CD14-positive monocyte (primary cell): ENCODE data around the gene CACTIN. TPM values are rescaled to one million over a fixed set of nuclear protein-coding genes. Genes with fewer than 3 reads are reported as not detected.

Source experiments
- DNase-seq, 3 donors: peaks; one replicate each; pipeline ENCODE4 v3.0.0-alpha.2; 2011 to 2022
- H2AFZ ChIP-seq: 2 replicates; pipeline ENCODE4 v1.6.0; 2012; ENCODE audit warnings: mild to moderate bottlenecking, low read depth, low read length, inconsistent platforms; ENCODE audit not compliant: insufficient read depth, poor library complexity, severe bottlenecking
- H3K27ac ChIP-seq, 2 donors: 1 replicate in 1 of 2; 2 replicates in 1 of 2; pipeline ENCODE4 v1.5.1; 2012 to 2013; ENCODE audit warnings: low read length in 2 of 2, control low read depth in 1 of 2, inconsistent platforms in 1 of 2, low read depth in 1 of 2, mild to moderate bottlenecking in 1 of 2
- H3K27me3 ChIP-seq, 2 donors: one replicate each; pipeline versions ENCODE4 v1.6.0 to v1.6.1; 2011 to 2013; ENCODE audit warnings: low read length in 2 of 2; ENCODE audit not compliant: control insufficient read depth in 2 of 2, insufficient read depth in 2 of 2
- H3K36me3 ChIP-seq, 2 donors: replicated peaks in 1 of 2; 1 replicate in 1 of 2; 2 replicates in 1 of 2; pipeline versions ENCODE4 v1.5.1 to v1.6.1; 2012 to 2013; ENCODE audit warnings: low read length in 2 of 2, control low read depth in 1 of 2, inconsistent platforms in 1 of 2, mild to moderate bottlenecking in 1 of 2; ENCODE audit not compliant: insufficient read depth in 2 of 2, control insufficient read depth in 1 of 2
- H3K4me1 ChIP-seq, 2 donors: 1 replicate in 1 of 2; 2 replicates in 1 of 2; pipeline versions ENCODE4 v1.5.1 to v1.6.1; 2012 to 2013; ENCODE audit warnings: low read length in 2 of 2, control low read depth in 1 of 2, inconsistent platforms in 1 of 2, mild to moderate bottlenecking in 1 of 2, moderate library complexity in 1 of 2; ENCODE audit not compliant: insufficient read depth in 2 of 2, control insufficient read depth in 1 of 2
- H3K4me2 ChIP-seq: replicated peaks from 2 replicates; pipeline ENCODE3; 2012; ENCODE audit warnings: low read length, moderate library complexity, mild to moderate bottlenecking; ENCODE audit not compliant: poor library complexity, severe bottlenecking; ENCODE audit errors: extremely low read depth
- H3K4me3 ChIP-seq, 3 experiments: fragments of 200-600 bp in 1 of 3; sonication (generic) in 1 of 3; replicated peaks in 1 of 3; 1 replicate in 2 of 3; 2 replicates in 1 of 3; pipeline ENCODE4 v1.5.1; 2011 to 2013; ENCODE audit warnings: low read length in 3 of 3, mild to moderate bottlenecking in 3 of 3, control low read depth in 2 of 3, low read depth in 2 of 3, inconsistent platforms in 1 of 3, moderate library complexity in 1 of 3
- H3K79me2 ChIP-seq: 2 replicates; pipeline ENCODE4 v1.6.0; 2012; ENCODE audit warnings: mild to moderate bottlenecking, control low read depth, inconsistent platforms, low read length, moderate library complexity; ENCODE audit not compliant: insufficient read depth
- H3K9ac ChIP-seq: 2 replicates; pipeline ENCODE4 v1.6.0; 2017; ENCODE audit warnings: low read length, mild to moderate bottlenecking; ENCODE audit not compliant: insufficient read depth, poor library complexity, severe bottlenecking
- H3K9me3 ChIP-seq, 2 donors: replicated peaks in 1 of 2; 1 replicate in 1 of 2; 2 replicates in 1 of 2; pipeline versions ENCODE4 v1.5.1 to v1.6.1; 2012 to 2013; ENCODE audit warnings: low read length in 2 of 2, control low read depth in 1 of 2; ENCODE audit not compliant: control insufficient read depth in 1 of 2, insufficient read depth in 1 of 2
- H4K20me1 ChIP-seq: 2 replicates; pipeline ENCODE4 v1.6.0; 2012; ENCODE audit warnings: mild to moderate bottlenecking, low read length, control low read depth, moderate library complexity; ENCODE audit not compliant: insufficient read depth
- H3K27ac Mint-ChIP-seq, 7 donors: one replicate each; pipeline ENCODE4 v1.8.0; 2020; ENCODE audit warnings: mild to moderate bottlenecking in 7 of 7, mixed read lengths in 7 of 7, moderate library complexity in 6 of 7, inconsistent platforms in 2 of 7
- H3K27me3 Mint-ChIP-seq, 3 donors: one replicate each; pipeline ENCODE4 v1.8.0; 2021 to 2022; ENCODE audit warnings: low read depth in 3 of 3, mild to moderate bottlenecking in 3 of 3, mixed read lengths in 3 of 3, moderate library complexity in 3 of 3, inconsistent platforms in 1 of 3
- H3K36me3 Mint-ChIP-seq, 2 donors: one replicate each; pipeline ENCODE4 v1.8.0; 2020; ENCODE audit warnings: mixed read lengths in 2 of 2, inconsistent platforms in 1 of 2, mild to moderate bottlenecking in 1 of 2
- H3K4me1 Mint-ChIP-seq: one replicate; pipeline ENCODE4 v1.8.0; 2020; ENCODE audit warnings: mild to moderate bottlenecking, mixed read lengths
- H3K4me3 Mint-ChIP-seq, 2 donors: one replicate each; pipeline ENCODE4 v1.8.0; 2020; ENCODE audit warnings: mild to moderate bottlenecking in 2 of 2, mixed read lengths in 2 of 2, moderate library complexity in 1 of 2
- H3K9me3 Mint-ChIP-seq, 7 donors: one replicate each; pipeline ENCODE4 v1.8.0; 2020 to 2022; ENCODE audit warnings: mixed read lengths in 7 of 7, mild to moderate bottlenecking in 6 of 7, moderate library complexity in 6 of 7, inconsistent platforms in 2 of 7
- CTCF ChIP-seq: fragments of 200-600 bp; IDR thresholded peaks from one replicate; pipeline ENCODE4 v1.8.0; 2022; ENCODE audit warnings: antibody characterized with exemption, mild to moderate bottlenecking
- WGBS: methylation state at CpG from one replicate; pipeline ENCODE4 v1.1.5; 2013; ENCODE audit warnings: missing lambda C conversion rate; ENCODE audit not compliant: insufficient coverage; 5-methylcytosine and 5-hydroxymethylcytosine counted together
- intact Hi-C, 2 donors: fragments of 100-400 bp; cut with micrococcal nuclease; formaldehyde crosslinking; loops; one replicate each; pipeline versions ENCODE4 v1.15.0 to v1.15.1; 2023
- polyA plus RNA-seq, 3 donors: library from polyadenylated mRNA; depleted of rRNA in 1 of 3; unstranded in 2 of 3; stranded (reverse) in 1 of 3; fragments of 300-500 nt in 2 of 3; fragments of >200 nt in 1 of 3; fragmentation: Illumina TruSeq in 2 of 3; gene quantifications; 1 replicate in 2 of 3; 2 replicates in 1 of 3; pipeline ENCODE4 v1.2.3, GENCODE V29; 2012 to 2021

Gene CACTIN
- polyA plus RNA-seq, 3 donors, result 2.5 to 19.4 (median 3.0) TPM

GRCh38 chr19:3653865-3654513 is 27.4 kb upstream of the CACTIN start:
- no peak for DNase-seq
- Histone ChIP-seq H3K36me3 (peaks cover 80 to 83% of the 10 kb centered on the region in 2 donors), H3K27ac (no peak overlapping the region), H3K4me1 (no peaks in the 10 kb centered on the region), H3K27me3 (no peaks in the 10 kb centered on the region), H3K9me3 (no peaks in the 10 kb centered on the region), H3K9ac (no peak overlapping the region), H3K79me2 (no peaks in the 10 kb centered on the region), H2AFZ (no peak overlapping the region), H3K4me3 (no peak overlapping the region), H4K20me1 (peaks cover 14% of the 10 kb centered on the region), H3K4me2 (no peak overlapping the region)
- peaks cover 49 to 81% of the 10 kb centered on the region in 2 donors for H3K36me3 Mint-ChIP-seq
- intact Hi-C loops, result no loop called here
- peaks cover 0 to 2% (median 0%) of the 10 kb centered on the region in 3 donors for H3K27me3 Mint-ChIP-seq
- 95% methylated on average over 20 of the region's 20 CpGs for WGBS
- no peak for TF ChIP-seq CTCF
- no peaks in the 10 kb centered on the region for H3K4me1 Mint-ChIP-seq
- H3K9me3 Mint-ChIP-seq, result peaks cover 0 to 7% (median 3%) of the 10 kb centered on the region in 7 donors
- H3K27ac Mint-ChIP-seq, result no peak overlapping the region
- H3K4me3 Mint-ChIP-seq, result no peak overlapping the region

- no peaks in the 10 kb centered on the region for H3K4me1 ChIP-seq
- H3K27ac Mint-ChIP-seq, result peak overlapping the region in 2 of 7 donors; percentile 4 to 21
- peaks cover 0 to 7% (median 3%) of the 10 kb centered on the region in 7 donors for H3K9me3 Mint-ChIP-seq
- H3K9me3 ChIP-seq, result no peaks in the 10 kb centered on the region
- H3K4me1 Mint-ChIP-seq, result no peaks in the 10 kb centered on the region
- H3K27me3 ChIP-seq, result no peaks in the 10 kb centered on the region
- H3K79me2 ChIP-seq, result no peaks in the 10 kb centered on the region
- H3K27me3 Mint-ChIP-seq, result peaks cover 0 to 2% (median 0%) of the 10 kb centered on the region in 3 donors
- no peak overlapping the region for H3K4me3 Mint-ChIP-seq
- 88% methylated on average over 32 of the region's 37 CpGs for WGBS
- peaks cover 75 to 79% of the 10 kb centered on the region in 2 donors for H3K36me3 ChIP-seq
- no peak overlapping the region for H3K27ac ChIP-seq
- no peak overlapping the region for H3K9ac ChIP-seq
- intact Hi-C loops, result no loop called here
- peaks cover 45 to 79% of the 10 kb centered on the region in 2 donors for H3K36me3 Mint-ChIP-seq
- DNase-seq, result no peak
- H4K20me1 ChIP-seq, result peaks cover 17% of the 10 kb centered on the region
- H3K4me2 ChIP-seq, result no peak overlapping the region
- TF ChIP-seq CTCF, result no peak
- H3K4me3 ChIP-seq, result no peak overlapping the region
- H2AFZ ChIP-seq, result no peak overlapping the region
These were observed 26.6 kb upstream of the CACTIN start for GRCh38 chr19:3653081-3653795.
